ENCODE measurements around the gene CERKL.

- no peak for TF ChIP-seq POLR2AphosphoS5 (IDR thresholded peaks at IDR 0.05; ENCODE audit: low read depth, low read length)
- TF ChIP-seq POLR2A (IDR thresholded peaks at IDR 0.05; ENCODE audit: low read depth, low read length) = no peak
- no peak for TF ChIP-seq TAF1 (IDR thresholded peaks at IDR 0.05; ENCODE audit: low read depth, low read length)
- TF ChIP-seq PAX5 (IDR thresholded peaks at IDR 0.05; ENCODE audit: insufficient read depth, low read length, severe bottlenecking) = no peak
Measured at GRCh38 chr2:181679544-181679979, 22.7 kb upstream of the CERKL start.

All from GM12891 (cell line).